ENCODE measurements around the gene SLC4A3.

The SLC4A3 gene

GRCh38 chr2:219627103-219628100 lies at the start of gene SLC4A3:
Gene SLC4A3 (plus strand): TSS chr2:219627630. CDS start chr2:219627993, 363 bp downstream.
- peak within 1 kb of the TSS; percentile 56 for H3K4me3 ChIP-seq (ENCODE audit: low read depth, low read length)
- peak; percentile 28; the same call in 1 of the 2 replicates for TF ChIP-seq CTCF (IDR thresholded peaks at IDR 0.05; ENCODE audit: control insufficient read depth, extremely low read depth, insufficient read depth)
- DNase-seq (ENCODE audit: low read depth) = no peak

GRCh38 chr2:219578811-219579613 lies 48.4 kb upstream of the SLC4A3 start:
- TF ChIP-seq CTCF (IDR thresholded peaks at IDR 0.05; ENCODE audit: control insufficient read depth, extremely low read depth, insufficient read depth) = no peak
- DNase-seq (ENCODE audit: low read depth) = no peak
- H3K4me3 ChIP-seq (ENCODE audit: low read depth, low read length) = no peak overlapping the region

- TF ChIP-seq CTCF (IDR thresholded peaks at IDR 0.05; ENCODE audit: control insufficient read depth, extremely low read depth, insufficient read depth) = no peak
- no peak for DNase-seq (ENCODE audit: low read depth)
- no peak overlapping the region for H3K4me3 ChIP-seq (ENCODE audit: low read depth, low read length)
Observed at GRCh38 chr2:219581346-219581745, 46.1 kb upstream of the SLC4A3 start.

- DNase-seq (ENCODE audit: low read depth) = no peak
- no peak for TF ChIP-seq CTCF (IDR thresholded peaks at IDR 0.05; ENCODE audit: control insufficient read depth, extremely low read depth, insufficient read depth)
- no peak overlapping the region for H3K4me3 ChIP-seq (ENCODE audit: low read depth, low read length)
Observed at GRCh38 chr2:219591091-219591490, 36.3 kb upstream of the SLC4A3 start.

GRCh38 chr2:219592736-219593135 lies 34.7 kb upstream of the SLC4A3 start:
- no peak for TF ChIP-seq CTCF (IDR thresholded peaks at IDR 0.05; ENCODE audit: control insufficient read depth, extremely low read depth, insufficient read depth)
- no peak overlapping the region for H3K4me3 ChIP-seq (ENCODE audit: low read depth, low read length)
- no peak for DNase-seq (ENCODE audit: low read depth)

- no peak for DNase-seq (ENCODE audit: low read depth)
- H3K4me3 ChIP-seq (ENCODE audit: low read depth, low read length) = no peak overlapping the region
- TF ChIP-seq CTCF (IDR thresholded peaks at IDR 0.05; ENCODE audit: control insufficient read depth, extremely low read depth, insufficient read depth) = no peak
Observed at GRCh38 chr2:219593154-219593553, 34.3 kb upstream of the SLC4A3 start.
